K562 (cell line): ENCODE measurements around the gene MCMBP. TPM values are rescaled to one million over a fixed set of nuclear protein-coding genes. Genes with fewer than 3 reads are reported as not detected.
A peak's percentile ranks its signal among the peaks of the same experiment; 100 is the strongest.

Experiments used
- ATAC-seq: fragments of 200-7000 bp; cut with Tn5 transposase; 3 replicates; pipeline ENCODE4 v1.9.1; 2020; ENCODE audit warnings: moderate library complexity
- BruUV-seq: library from RNA; stranded (reverse); fragments of 400-500 nt; replicated peaks from 2 replicates; lab custom pipeline; 2021; lab: Mats Ljungman, UMichigan
- CTCF ChIA-PET: fragments of 300-600 bp; formaldehyde crosslinking; extraction: SDS; loops from one replicate; lab custom pipeline; 2021; ENCODE audit warnings: low intra/inter-chr PET ratio; lab: Yijun Ruan, JAX
- POLR2A ChIA-PET: fragments of 300-600, 350-650 bp; sonication (Branson Sonifier 250); formaldehyde crosslinking; extraction: SDS; loops from one replicate; lab custom pipeline; 2021; ENCODE audit warnings: antibody characterized with exemption, inconsistent platforms; lab: Yijun Ruan, JAX
- DNase-seq, 4 experiments: peaks; one replicate each; pipeline versions ENCODE4 v3.0.0 to v3.0.0-alpha.2; 2011 to 2018; ENCODE audit warnings: low spot score in 3 of 4, mixed read lengths in 3 of 4; ENCODE audit errors: extremely low read depth in 1 of 4
- FAIRE-seq: peaks from 2 replicates; lab custom pipeline; 2011; peaks lifted over from hg19 to GRCh38; lab: Jason Lieb, UNC
- H2AFZ ChIP-seq: 2 replicates; pipeline ENCODE4 v1.6.0; 2011; ENCODE audit warnings: low read depth, low read length, control low read depth, inconsistent platforms
- H3K27ac ChIP-seq: fragments of 200-600 bp; 3 replicates; pipeline ENCODE4 v1.8.0; 2011; ENCODE audit warnings: low read depth, mild to moderate bottlenecking, control low read depth, inconsistent platforms, low read length, moderate library complexity, mixed read lengths; ENCODE audit errors: extremely low read depth
- H3K27me3 ChIP-seq, 2 experiments: fragments of 300-600 bp in 1 of 2; 2 replicates in 1 of 2; 3 replicates in 1 of 2; pipeline versions ENCODE4 v1.6.0 to v1.8.0; 2011; ENCODE audit warnings: inconsistent platforms in 2 of 2, low read length in 2 of 2, mild to moderate bottlenecking in 1 of 2, mixed read lengths in 1 of 2, moderate library complexity in 1 of 2; ENCODE audit not compliant: control insufficient read depth in 2 of 2, insufficient read depth in 2 of 2
- H3K36me3 ChIP-seq: fragments of 300-600 bp; 3 replicates; pipeline ENCODE4 v1.8.0; 2011; ENCODE audit warnings: mild to moderate bottlenecking, low read length, inconsistent platforms; ENCODE audit not compliant: control insufficient read depth, insufficient read depth
- H3K4me1 ChIP-seq, 2 experiments: fragments of 200-600 bp in 1 of 2; replicated peaks in 1 of 2; 2 replicates in 1 of 2; 3 replicates in 1 of 2; pipeline versions ENCODE4 v1.5.1 to v1.8.0; 2011; ENCODE audit warnings: inconsistent platforms in 2 of 2, low read length in 2 of 2, mild to moderate bottlenecking in 1 of 2, mixed read lengths in 1 of 2, moderate library complexity in 1 of 2; ENCODE audit not compliant: control insufficient read depth in 2 of 2, insufficient read depth in 2 of 2
- H3K4me2 ChIP-seq: 2 replicates; pipeline ENCODE4 v1.6.1; 2011; ENCODE audit warnings: low read length, control low read depth, inconsistent platforms, mixed read lengths; ENCODE audit not compliant: insufficient read depth
- H3K4me3 ChIP-seq: fragments of 200-600 bp; sonication (generic), shearing (Covaris generic); 2 replicates; pipeline ENCODE4 v1.5.1; 2016; ENCODE audit warnings: control low read depth, inconsistent platforms
- H3K79me2 ChIP-seq: fragments of 200-600 bp; 3 replicates; pipeline ENCODE4 v1.8.0; 2011; ENCODE audit warnings: low read length, inconsistent platforms; ENCODE audit not compliant: control insufficient read depth, insufficient read depth
- H3K9ac ChIP-seq, 2 experiments: 2 replicates each; pipeline versions ENCODE4 v1.6.0 to v1.6.1; 2011; ENCODE audit warnings: low read depth in 2 of 2, low read length in 2 of 2, control low read depth in 1 of 2, inconsistent platforms in 1 of 2, mild to moderate bottlenecking in 1 of 2, mixed read lengths in 1 of 2; ENCODE audit not compliant: insufficient read depth in 1 of 2
- H3K9me1 ChIP-seq: one replicate; pipeline ENCODE4 v1.6.0; 2011; ENCODE audit warnings: inconsistent platforms, mild to moderate bottlenecking, low read length, moderate library complexity; ENCODE audit not compliant: control insufficient read depth, insufficient read depth
- H3K9me3 ChIP-seq: replicated peaks from 2 replicates; pipeline ENCODE4 v1.5.1; 2011; ENCODE audit warnings: low read depth, low read length, inconsistent platforms; ENCODE audit not compliant: control insufficient read depth, insufficient read depth
- H4K20me1 ChIP-seq: replicated peaks from 2 replicates; pipeline ENCODE4 v1.6.1; 2011; ENCODE audit warnings: low read length, inconsistent platforms, mixed read lengths; ENCODE audit not compliant: control insufficient read depth, insufficient read depth
- GATA2 ChIP-seq: sonication (generic); formaldehyde crosslinking; IDR thresholded peaks from 2 replicates; pipeline ENCODE4 v1.4.0; 2020; ENCODE audit warnings: mild to moderate bottlenecking, missing genetic modification reagents
- MAFF ChIP-seq: IDR thresholded peaks from 2 replicates; pipeline ENCODE4 v1.6.1; 2012; ENCODE audit warnings: low read length, improper control_type of control experiment
- MEF2A ChIP-seq: IDR thresholded peaks from 2 replicates; pipeline ENCODE4 v1.6.1; 2011; ENCODE audit warnings: low read depth, mild to moderate bottlenecking, low read length, moderate library complexity; ENCODE audit not compliant: control insufficient read depth
- NR2C2 ChIP-seq, 2 experiments: fragments of 200-800 bp in 1 of 2; sonication (Bioruptor generic) in 1 of 2; sonication (generic) in 1 of 2; formaldehyde crosslinking in 1 of 2; IDR thresholded peaks; 2 replicates each; pipeline versions ENCODE4 v1.6.1 to v1.8.0; 2016 to 2022; ENCODE audit warnings: mild to moderate bottlenecking in 1 of 2, missing compliant biosample characterization in 1 of 2, missing genetic modification characterization in 1 of 2, missing genetic modification reagents in 1 of 2
- PBX2 ChIP-seq, 2 experiments: IDR thresholded peaks in 1 of 2; conservative IDR thresholded peaks in 1 of 2; 2 replicates each; pipeline ENCODE4 v1.6.1; 2016; ENCODE audit warnings: low read depth in 2 of 2, mild to moderate bottlenecking in 1 of 2, missing compliant biosample characterization in 1 of 2, missing genetic modification characterization in 1 of 2, moderate library complexity in 1 of 2
- RBM34 ChIP-seq: fragments of 200-400 bp; formaldehyde crosslinking; IDR thresholded peaks from 2 replicates; pipeline ENCODE4 v1.6.1; 2018; ENCODE audit warnings: low read length, borderline replicate concordance; ENCODE audit not compliant: insufficient read depth
- SIX5 ChIP-seq, 2 experiments: IDR thresholded peaks; 2 replicates each; pipeline ENCODE4 v1.6.1; 2011; ENCODE audit warnings: low read length in 2 of 2, borderline replicate concordance in 1 of 2, low read depth in 1 of 2, mild to moderate bottlenecking in 1 of 2, moderate library complexity in 1 of 2; ENCODE audit not compliant: insufficient read depth in 1 of 2
- SMARCC2 ChIP-seq: fragments of 450-650 bp; IDR thresholded peaks from 2 replicates; pipeline ENCODE4 v1.6.1; 2017; ENCODE audit warnings: antibody characterized with exemption, moderate library complexity, mild to moderate bottlenecking, low read depth
- ZKSCAN1 ChIP-seq: fragments of 150-350 bp; IDR thresholded peaks from 2 replicates; pipeline ENCODE4 v1.6.1; 2016; ENCODE audit warnings: low read depth, low read length
- ZNF134 ChIP-seq: fragments of 250-450 bp; sonication (Bioruptor Pico); conservative IDR thresholded peaks from 2 replicates; pipeline ENCODE4 v1.4.0; 2020
- ZNF695 ChIP-seq: fragments of 450-650 bp; formaldehyde crosslinking; IDR thresholded peaks from 2 replicates; pipeline ENCODE4 v1.4.0; 2020; ENCODE audit warnings: mild to moderate bottlenecking, moderate library complexity
- WGBS: fragments of 100-300 bp; shearing (Covaris generic); methylation state at CpG from one replicate; pipeline ENCODE4 v1.1.6; 2016; ENCODE audit warnings: low coverage, mixed read lengths; ENCODE audit not compliant: insufficient coverage; ENCODE audit errors: missing lambda C conversion rate; 5-methylcytosine and 5-hydroxymethylcytosine counted together
- in situ Hi-C: fragments of 300-500 bp; cut with MboI; formaldehyde crosslinking; loops from 4 replicates; pipeline ENCODE4 v1.15.0; 2018; ENCODE audit warnings: inconsistent platforms, mixed read lengths
- intact Hi-C: fragments of 100-400 bp; cut with micrococcal nuclease; formaldehyde crosslinking; loops from 2 replicates; pipeline ENCODE4 v1.14.2; 2022
- polyA plus RNA-seq, 8 experiments: library from polyadenylated mRNA; depleted of rRNA in 4 of 8; stranded (reverse) in 5 of 8; unstranded in 3 of 8; fragments of >200 nt; fragmentation: Nextera tagmentation in 2 of 8; fragmentation: Illumina TruSeq in 1 of 8; extraction: Ambion mirVana in 2 of 8; extraction: Trizol in 1 of 8; gene quantifications; 2 replicates each; pipeline versions ENCODE4 v1.2.1 to v1.2.3, GENCODE V29; 2011 to 2014; ENCODE audit warnings: inconsistent platforms in 1 of 8, missing spikeins in 1 of 8
- total RNA-seq, 7 experiments: library from RNA; depleted of rRNA in 6 of 7; stranded (reverse); fragments of >200 nt in 6 of 7; fragmentation: Illumina TruSeq in 2 of 7; extraction: Trizol in 2 of 7; gene quantifications; 2 replicates each; pipeline versions ENCODE4 v1.2.1 to v1.2.3, GENCODE V29; 2011 to 2021; ENCODE audit warnings: low replicate concordance in 1 of 7
- TF ChIP-seq, protein P1 (sequence below): sonication (generic); formaldehyde crosslinking; IDR thresholded peaks from 2 replicates; pipeline ENCODE4 v1.8.0; 2022; ENCODE audit warnings: mild to moderate bottlenecking, low read depth, missing genetic modification reagents
- TF ChIP-seq, protein P2 (sequence below): fragments of 200-400 bp; formaldehyde crosslinking; IDR thresholded peaks from 2 replicates; pipeline ENCODE4 v1.6.1; 2017; ENCODE audit warnings: mild to moderate bottlenecking, low read depth, low read length, moderate library complexity

MCMBP gene
- total and polyA plus RNA-seq, 9 of the 15 experiments (the other 6 are each of a cell fraction or from before 2014, with no cell fraction given) = 11.2 to 74.3 (median 50.5) TPM

- intact Hi-C loops = loop anchor here (2.0 to 5.0 kb wide), 3 partner anchors 109 to 242 kb away; no protein-coding TSS in a partner anchor
- Histone ChIP-seq H3K79me2 (peaks cover 63% of the 10 kb centered on the region), H3K4me2 (no peak overlapping the region), H3K27me3 (no peaks in the 10 kb centered on the region), H3K4me3 (no peak overlapping the region), H3K9ac (no peak overlapping the region), H2AFZ (no peak overlapping the region), H3K9me1 (no peaks in the 10 kb centered on the region), H3K9me3 (no peaks in the 10 kb centered on the region), H3K36me3 (peaks cover 36% of the 10 kb centered on the region), H3K27ac (no peak overlapping the region), H4K20me1 (no peaks in the 10 kb centered on the region), H3K4me1 (no peaks in the 10 kb centered on the region)
- ATAC-seq (peak; percentile 70), DNase-seq (peak in 1 of 4 experiments; percentile 37), FAIRE-seq (no peak)
- ChIA-PET CTCF (interaction anchor here (0.7 to 2.2 kb wide), 5 partner anchors 109 to 251 kb away, joined by 3 to 12 read pairs (median 4); no protein-coding TSS in a partner anchor), POLR2A (interaction anchor here (0.7 to 1.3 kb wide), 4 partner anchors 10 to 178 kb away, joined by 3 to 7 read pairs (median 4); partner anchors contain the start of gene MCMBP)
- 6% methylated on average over 1 of the region's 1 CpG for WGBS
- in situ Hi-C loops = loop anchor here (5.0 to 10.0 kb wide), 2 partner anchors 172 to 255 kb away; no protein-coding TSS in a partner anchor
- no TSS peak for BruUV-seq
- TF ChIP-seq NR2C2 (CRISPR knock-in tag; IDR thresholded peaks at IDR 0.05) = no peak
- no peak for TF ChIP-seq NR2C2 (tag; IDR thresholded peaks at IDR 0.05)
- peak; percentile 46 for TF ChIP-seq MAFF
- no peak for TF ChIP-seq SIX5 (IDR thresholded peaks at IDR 0.05; ENCODE audit: borderline replicate concordance in 1 of 2, insufficient read depth in 1 of 2, low read depth in 1 of 2, low read length in 2 of 2)
- TF ChIP-seq SMARCC2 = no peak
- TF ChIP-seq RBM34 = no peak
- TF ChIP-seq, protein P1, sequence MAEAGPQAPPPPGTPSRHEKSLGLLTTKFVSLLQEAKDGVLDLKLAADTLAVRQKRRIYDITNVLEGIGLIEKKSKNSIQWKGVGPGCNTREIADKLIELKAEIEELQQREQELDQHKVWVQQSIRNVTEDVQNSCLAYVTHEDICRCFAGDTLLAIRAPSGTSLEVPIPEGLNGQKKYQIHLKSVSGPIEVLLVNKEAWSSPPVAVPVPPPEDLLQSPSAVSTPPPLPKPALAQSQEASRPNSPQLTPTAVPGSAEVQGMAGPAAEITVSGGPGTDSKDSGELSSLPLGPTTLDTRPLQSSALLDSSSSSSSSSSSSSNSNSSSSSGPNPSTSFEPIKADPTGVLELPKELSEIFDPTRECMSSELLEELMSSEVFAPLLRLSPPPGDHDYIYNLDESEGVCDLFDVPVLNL (CRISPR knock-in tag) = no peak
- no peak for TF ChIP-seq PBX2 (CRISPR knock-in tag; IDR thresholded peaks at IDR 0.05; ENCODE audit: low read depth)
- TF ChIP-seq PBX2 (tag; conservative IDR thresholded peaks at IDR 0.05; ENCODE audit: low read depth) = no peak
- TF ChIP-seq, protein P2, sequence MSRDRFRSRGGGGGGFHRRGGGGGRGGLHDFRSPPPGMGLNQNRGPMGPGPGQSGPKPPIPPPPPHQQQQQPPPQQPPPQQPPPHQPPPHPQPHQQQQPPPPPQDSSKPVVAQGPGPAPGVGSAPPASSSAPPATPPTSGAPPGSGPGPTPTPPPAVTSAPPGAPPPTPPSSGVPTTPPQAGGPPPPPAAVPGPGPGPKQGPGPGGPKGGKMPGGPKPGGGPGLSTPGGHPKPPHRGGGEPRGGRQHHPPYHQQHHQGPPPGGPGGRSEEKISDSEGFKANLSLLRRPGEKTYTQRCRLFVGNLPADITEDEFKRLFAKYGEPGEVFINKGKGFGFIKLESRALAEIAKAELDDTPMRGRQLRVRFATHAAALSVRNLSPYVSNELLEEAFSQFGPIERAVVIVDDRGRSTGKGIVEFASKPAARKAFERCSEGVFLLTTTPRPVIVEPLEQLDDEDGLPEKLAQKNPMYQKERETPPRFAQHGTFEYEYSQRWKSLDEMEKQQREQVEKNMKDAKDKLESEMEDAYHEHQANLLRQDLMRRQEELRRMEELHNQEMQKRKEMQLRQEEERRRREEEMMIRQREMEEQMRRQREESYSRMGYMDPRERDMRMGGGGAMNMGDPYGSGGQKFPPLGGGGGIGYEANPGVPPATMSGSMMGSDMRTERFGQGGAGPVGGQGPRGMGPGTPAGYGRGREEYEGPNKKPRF = no peak
- no peak for TF ChIP-seq ZNF695 (CRISPR knock-in tag)
- no peak for TF ChIP-seq ZKSCAN1
- no peak for TF ChIP-seq GATA2
- no peak for TF ChIP-seq ZNF134
- TF ChIP-seq MEF2A = no peak
These were observed 13.0 kb downstream of the MCMBP start for GRCh38 chr10:119859420-119860258.
